IPS-20b (cell line): Measurements from ENCODE around the gene ZNF385A.

Source experiments
- H3K27ac ChIP-seq: one replicate; pipeline ENCODE4 v1.5.1; 2013; ENCODE audit warnings: low read length
- H3K27me3 ChIP-seq: 2 replicates; pipeline ENCODE4 v1.6.1; 2013; ENCODE audit warnings: mild to moderate bottlenecking, low read length, inconsistent platforms; ENCODE audit not compliant: insufficient read depth
- H3K36me3 ChIP-seq: 2 replicates; pipeline ENCODE4 v1.6.1; 2013; ENCODE audit warnings: low read depth, mild to moderate bottlenecking, inconsistent platforms, low read length, moderate library complexity; ENCODE audit not compliant: insufficient read depth
- H3K4me1 ChIP-seq: 2 replicates; pipeline ENCODE4 v1.6.1; 2013; ENCODE audit warnings: mild to moderate bottlenecking, control low read depth, inconsistent platforms, low read length, moderate library complexity; ENCODE audit not compliant: insufficient read depth
- H3K4me3 ChIP-seq: 2 replicates; pipeline ENCODE4 v1.5.1; 2013; ENCODE audit warnings: mild to moderate bottlenecking, low read length, inconsistent platforms
- H3K9ac ChIP-seq: 2 replicates; pipeline ENCODE4 v1.6.1; 2013; ENCODE audit warnings: low read depth, mild to moderate bottlenecking, inconsistent platforms, low read length, moderate library complexity
- H3K9me3 ChIP-seq: 2 replicates; pipeline ENCODE4 v1.6.1; 2013; ENCODE audit warnings: mild to moderate bottlenecking, low read depth, low read length, inconsistent platforms; ENCODE audit not compliant: insufficient read depth

Gene ZNF385A

GRCh38 chr12:54412786-54413185 is 28.3 kb upstream of the ZNF385A start:
- no peak overlapping the region for H3K27ac ChIP-seq
- peaks cover 13% of the 10 kb centered on the region for H3K27me3 ChIP-seq
- no peak overlapping the region for H3K9ac ChIP-seq
- no peaks in the 10 kb centered on the region for H3K9me3 ChIP-seq
- peaks cover 12% of the 10 kb centered on the region; the same call in 1 of the 2 replicates for H3K4me1 ChIP-seq
- no peak overlapping the region for H3K4me3 ChIP-seq
- peaks cover 6% of the 10 kb centered on the region; the same call in 1 of the 2 replicates for H3K36me3 ChIP-seq

GRCh38 chr12:54412348-54412747 is 27.8 kb upstream of the ZNF385A start:
- no peak overlapping the region for H3K9ac ChIP-seq
- H3K4me3 ChIP-seq, result no peak overlapping the region
- no peaks in the 10 kb centered on the region for H3K9me3 ChIP-seq
- H3K4me1 ChIP-seq, result peaks cover 7% of the 10 kb centered on the region; the same call in 1 of the 2 replicates
- no peak overlapping the region for H3K27ac ChIP-seq
- peaks cover 9% of the 10 kb centered on the region for H3K27me3 ChIP-seq
- peaks cover 10% of the 10 kb centered on the region for H3K36me3 ChIP-seq

- peaks cover 17% of the 10 kb centered on the region for H3K36me3 ChIP-seq
- H3K4me3 ChIP-seq, result no peak overlapping the region
- no peak overlapping the region for H3K27ac ChIP-seq
- no peak overlapping the region for H3K9ac ChIP-seq
- H3K9me3 ChIP-seq, result no peaks in the 10 kb centered on the region
- H3K4me1 ChIP-seq, result peaks cover 2% of the 10 kb centered on the region; the same call in 1 of the 2 replicates
- peaks cover 1% of the 10 kb centered on the region for H3K27me3 ChIP-seq
Measured at GRCh38 chr12:54411391-54412241, 27.1 kb upstream of the ZNF385A start.

- Histone ChIP-seq H3K27ac (no peak overlapping the region), H3K36me3 (peaks cover 17% of the 10 kb centered on the region), H3K4me3 (no peak overlapping the region), H3K4me1 (peaks cover 2% of the 10 kb centered on the region; the same call in 1 of the 2 replicates), H3K9ac (no peak overlapping the region), H3K27me3 (no peaks in the 10 kb centered on the region), H3K9me3 (no peaks in the 10 kb centered on the region)
Measured at GRCh38 chr12:54409267-54409666, 24.7 kb upstream of the ZNF385A start.

- H3K9me3 ChIP-seq, result no peaks in the 10 kb centered on the region
- H3K4me3 ChIP-seq, result no peak overlapping the region
- peaks cover 2% of the 10 kb centered on the region; the same call in 1 of the 2 replicates for H3K4me1 ChIP-seq
- H3K9ac ChIP-seq, result no peak overlapping the region
- H3K27ac ChIP-seq, result no peak overlapping the region
- H3K36me3 ChIP-seq, result peaks cover 31% of the 10 kb centered on the region
- no peaks in the 10 kb centered on the region for H3K27me3 ChIP-seq
Measured at GRCh38 chr12:54407183-54407905, 22.8 kb upstream of the ZNF385A start.

GRCh38 chr12:54405573-54405972 is 21.0 kb upstream of the ZNF385A start:
- Histone ChIP-seq H3K27ac (no peak overlapping the region), H3K9ac (no peak overlapping the region), H3K36me3 (peaks cover 43% of the 10 kb centered on the region), H3K4me1 (no peaks in the 10 kb centered on the region), H3K4me3 (no peak overlapping the region), H3K9me3 (no peaks in the 10 kb centered on the region), H3K27me3 (no peaks in the 10 kb centered on the region)

GRCh38 chr12:54405106-54405505 is 20.6 kb upstream of the ZNF385A start:
- Histone ChIP-seq H3K27ac (no peak overlapping the region), H3K4me1 (no peaks in the 10 kb centered on the region), H3K27me3 (no peaks in the 10 kb centered on the region), H3K9ac (no peak overlapping the region), H3K4me3 (no peak overlapping the region), H3K36me3 (peaks cover 47% of the 10 kb centered on the region), H3K9me3 (no peaks in the 10 kb centered on the region)

GRCh38 chr12:54404061-54405004 is 19.8 kb upstream of the ZNF385A start:
- Histone ChIP-seq H3K4me1 (no peaks in the 10 kb centered on the region), H3K9me3 (no peaks in the 10 kb centered on the region), H3K36me3 (peaks cover 50% of the 10 kb centered on the region)

GRCh38 chr12:54401119-54401518 is 16.6 kb upstream of the ZNF385A start:
- H3K27me3 ChIP-seq, result no peaks in the 10 kb centered on the region
- H3K36me3 ChIP-seq, result peaks cover 57% of the 10 kb centered on the region
- no peaks in the 10 kb centered on the region for H3K4me1 ChIP-seq
- no peak overlapping the region for H3K27ac ChIP-seq
- no peak overlapping the region for H3K4me3 ChIP-seq
- no peaks in the 10 kb centered on the region for H3K9me3 ChIP-seq
- no peak overlapping the region for H3K9ac ChIP-seq

More at GRCh38 chr12:54404061-54405004, 19.8 kb upstream of the ZNF385A start:
- Histone ChIP-seq H3K27ac (no peak overlapping the region), H3K4me3 (no peak overlapping the region), H3K9ac (no peak overlapping the region), H3K27me3 (no peaks in the 10 kb centered on the region)

- Histone ChIP-seq H3K27me3 (no peaks in the 10 kb centered on the region), H3K36me3 (peaks cover 61% of the 10 kb centered on the region), H3K27ac (no peak overlapping the region), H3K9me3 (no peaks in the 10 kb centered on the region), H3K4me1 (no peaks in the 10 kb centered on the region; the same call in 1 of the 2 replicates), H3K4me3 (no peak overlapping the region), H3K9ac (no peak overlapping the region)
Measured at GRCh38 chr12:54398995-54399793, 14.7 kb upstream of the ZNF385A start.
